Stimulated activated CD8-positive, alpha-beta memory T cell treated with anti-CD3 and anti-CD28 coated beads, Interleukin-7, amount 100 ng/mL, for 24 hours (primary cell): ENCODE data around the gene C9orf72.
"Not testable (repeated sequence)": the region's sequence is repeated elsewhere in the genome, so short reads cannot be mapped to it uniquely, and the experiment has no call there.

ENCODE experiments used
- DNase-seq: peaks from one replicate; pipeline ENCODE4 v3.0.0-alpha.2; 2020; ENCODE audit warnings: low read depth

Gene C9orf72

GRCh38 chr9:27514551-27514950 is 58.7 kb downstream of the C9orf72 start:
- no peak for DNase-seq

- no peak for DNase-seq
Observed at GRCh38 chr9:27511771-27512170, 61.5 kb downstream of the C9orf72 start.

GRCh38 chr9:27510780-27511179 is 62.5 kb downstream of the C9orf72 start:
- DNase-seq: no peak

- DNase-seq: no peak
Observed at GRCh38 chr9:27506981-27507380, 66.3 kb downstream of the C9orf72 start.

- no peak for DNase-seq
Observed at GRCh38 chr9:27505744-27506161, 67.5 kb downstream of the C9orf72 start.

GRCh38 chr9:27504259-27504658 is 69.0 kb downstream of the C9orf72 start:
- no peak for DNase-seq

- DNase-seq: no peak
Observed at GRCh38 chr9:27503623-27504022, 69.7 kb downstream of the C9orf72 start.

GRCh38 chr9:27500902-27501301 is 72.4 kb downstream of the C9orf72 start:
- DNase-seq: not testable (repeated sequence)

GRCh38 chr9:27499451-27499850 is 73.8 kb downstream of the C9orf72 start:
- DNase-seq: no peak

GRCh38 chr9:27497883-27498417 is 75.3 kb downstream of the C9orf72 start:
- no peak for DNase-seq
